ENCODE results near the gene TBC1D16.
A peak's percentile ranks its signal among the peaks of the same experiment; 100 is the strongest.
"Not testable (repeated sequence)": the region's sequence is repeated elsewhere in the genome, so short reads cannot be mapped to it uniquely, and the experiment has no call there.

The TBC1D16 gene

GRCh38 chr17:80002690-80003490, 32.8 kb downstream of the TBC1D16 start:
- no peak for DNase-seq

GRCh38 chr17:80002070-80002641, 33.5 kb downstream of the TBC1D16 start:
- DNase-seq = no peak

- no peak for DNase-seq
Measured at GRCh38 chr17:80000981-80001775, 34.5 kb downstream of the TBC1D16 start.

- no peak for DNase-seq
Measured at GRCh38 chr17:80000136-80000535, 35.5 kb downstream of the TBC1D16 start.

- peak; percentile 90 for DNase-seq
Measured at GRCh38 chr17:79997011-79997660, 38.5 kb downstream of the TBC1D16 start.

- no peak for DNase-seq
Measured at GRCh38 chr17:79996291-79996690, 39.4 kb downstream of the TBC1D16 start.

- DNase-seq = no peak
Measured at GRCh38 chr17:79995696-79996095, 40.0 kb downstream of the TBC1D16 start.

GRCh38 chr17:79994602-79995001, 41.1 kb downstream of the TBC1D16 start:
- DNase-seq = no peak

GRCh38 chr17:79994228-79994569, 41.5 kb downstream of the TBC1D16 start:
- not testable (repeated sequence) for DNase-seq

GRCh38 chr17:79993390-79994227, 42.1 kb downstream of the TBC1D16 start:
- peak; percentile 63 for DNase-seq

- DNase-seq = no peak
Measured at GRCh38 chr17:79992649-79993389, 42.9 kb downstream of the TBC1D16 start.

- DNase-seq = no peak
Measured at GRCh38 chr17:79991924-79992648, 43.6 kb downstream of the TBC1D16 start.

GRCh38 chr17:79991140-79991923, 44.3 kb downstream of the TBC1D16 start:
- DNase-seq = peak; percentile 90

GRCh38 chr17:79990704-79991103, 45.0 kb downstream of the TBC1D16 start:
- no peak for DNase-seq

- no peak for DNase-seq
Measured at GRCh38 chr17:79990051-79990592, 45.5 kb downstream of the TBC1D16 start.

- DNase-seq = no peak
Measured at GRCh38 chr17:79989106-79989835, 46.4 kb downstream of the TBC1D16 start.

- no peak for DNase-seq
Measured at GRCh38 chr17:79988185-79988971, 47.3 kb downstream of the TBC1D16 start.

GRCh38 chr17:79987935-79988184, 47.8 kb downstream of the TBC1D16 start:
- DNase-seq = no peak

Measured in hematopoietic multipotent progenitor cell treated with erythropoietin and hydrocortisone succinate and interleukin-3 and kit ligand, for 4 days (in vitro differentiated cells).